T47D (cell line): ENCODE measurements around the gene CTNNA2.
"Not testable (repeated sequence)": the region's sequence is repeated elsewhere in the genome, so short reads cannot be mapped to it uniquely, and the experiment has no call there.

Experiments used
- DNase-seq, 2 experiments: peaks; one replicate each; pipeline versions ENCODE4 v3.0.0 to v3.0.0-alpha.2; 2011 to 2012; ENCODE audit warnings: low read depth in 1 of 2, low spot score in 1 of 2
- JUND ChIP-seq: IDR thresholded peaks from 2 replicates; pipeline ENCODE4 v1.6.1; 2012; ENCODE audit warnings: low read depth
- in situ Hi-C: cut with HindIII; loops from 2 replicates; pipeline ENCODE4 v1.10.0; 2016; ENCODE audit warnings: low sequenced_read_pairs, low pct_unique_long_range_greater_than_20kb

The CTNNA2 gene

GRCh38 chr2:80007777-80008503 lies 495.1 kb downstream of the CTNNA2 start:
- no peak for TF ChIP-seq JUND
- no peak for DNase-seq

DNA sequence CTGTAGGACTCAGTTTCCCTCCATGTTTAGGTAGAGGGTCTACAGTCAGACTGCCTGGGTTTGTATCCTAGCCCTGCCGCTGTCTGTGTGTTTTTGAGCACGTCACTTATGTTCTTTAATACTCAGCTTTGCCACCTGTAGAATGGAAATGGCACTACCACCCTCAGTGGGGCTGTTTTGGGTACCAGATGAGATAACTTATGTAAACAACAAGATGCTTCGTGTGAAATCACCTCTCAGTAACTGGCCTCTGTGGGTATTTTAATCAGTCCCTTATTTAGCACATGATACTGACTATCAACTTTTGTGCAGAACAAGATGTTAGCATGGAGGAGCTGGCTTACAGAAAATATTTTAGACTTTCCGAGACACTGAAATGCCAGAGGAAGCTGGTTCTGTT lies 495.7 kb downstream of the CTNNA2 start:
- no peak for TF ChIP-seq JUND
- in situ Hi-C loops: no loop called here
- no peak for DNase-seq

More at GRCh38 chr2:80007777-80008503, 495.1 kb downstream of the CTNNA2 start:
- in situ Hi-C loops: no loop called here

DNA sequence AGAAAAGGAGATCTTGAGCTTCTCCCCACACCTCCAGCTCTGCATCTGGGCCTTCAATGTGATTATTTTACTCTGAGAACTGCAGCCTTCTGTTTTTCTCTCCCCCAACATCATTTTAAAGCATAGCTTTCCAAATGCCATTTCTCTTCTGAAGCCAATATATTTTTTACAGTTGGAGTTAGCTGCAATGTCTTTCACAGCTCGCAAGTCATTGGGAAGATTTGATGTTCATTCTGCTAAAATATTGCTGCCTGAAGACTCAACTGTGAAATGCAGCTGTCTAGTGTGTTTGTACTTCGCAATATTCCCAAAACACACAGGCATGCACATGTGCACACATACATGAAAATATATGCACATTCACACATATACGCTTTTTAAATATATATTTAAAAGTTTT lies 496.4 kb downstream of the CTNNA2 start:
- in situ Hi-C loops: no loop called here
- DNase-seq: no peak
- TF ChIP-seq JUND: no peak

DNA sequence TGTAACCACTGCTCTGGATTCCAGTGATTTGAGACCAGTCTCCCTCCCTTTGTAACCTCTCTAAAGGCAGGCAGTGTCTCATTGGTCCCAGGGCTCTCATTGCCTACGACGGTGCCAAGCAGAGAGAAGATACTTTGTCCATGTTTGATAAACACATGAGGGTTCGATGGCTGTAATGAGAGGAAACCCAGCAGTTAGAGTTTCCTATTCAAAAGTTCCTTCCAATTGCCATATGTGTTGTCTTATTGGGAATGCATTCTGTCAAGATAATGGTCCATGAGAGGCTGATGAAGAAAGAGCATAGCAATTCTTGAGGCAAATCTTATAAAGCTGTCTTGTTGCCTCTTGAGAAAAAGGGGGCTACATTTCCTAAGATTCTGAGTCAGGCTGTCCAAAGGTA lies 499.2 kb downstream of the CTNNA2 start:
- in situ Hi-C loops: no loop called here
- no peak for TF ChIP-seq JUND
- DNase-seq: no peak

DNA sequence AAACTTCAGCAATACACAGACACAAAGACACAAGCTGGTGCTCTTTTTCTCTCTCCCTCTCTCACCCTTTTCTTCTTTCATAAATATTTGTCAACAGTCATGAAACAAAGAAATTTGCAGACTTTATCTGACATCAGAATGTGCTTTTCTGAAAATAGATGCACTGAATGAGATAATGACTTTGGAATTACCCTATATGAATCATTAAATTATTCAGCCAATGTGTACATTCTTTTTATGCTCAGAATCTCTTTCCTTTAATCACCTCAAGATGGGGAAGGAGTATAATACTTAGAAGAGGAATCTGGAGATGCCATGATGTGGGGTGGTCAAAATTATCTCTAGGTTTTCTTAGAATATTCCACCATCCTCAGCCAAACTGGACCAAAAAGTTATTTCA lies 501.8 kb downstream of the CTNNA2 start:
- in situ Hi-C loops: no loop called here
- TF ChIP-seq JUND: no peak
- no peak for DNase-seq

- DNase-seq: no peak
- in situ Hi-C loops: no loop called here
- TF ChIP-seq JUND: no peak
Observed at GRCh38 chr2:80016171-80016570, 503.3 kb downstream of the CTNNA2 start.

GRCh38 chr2:80019571-80020460 lies 507.0 kb downstream of the CTNNA2 start:
- no peak for TF ChIP-seq JUND
- in situ Hi-C loops: no loop called here
- no peak for DNase-seq

DNA sequence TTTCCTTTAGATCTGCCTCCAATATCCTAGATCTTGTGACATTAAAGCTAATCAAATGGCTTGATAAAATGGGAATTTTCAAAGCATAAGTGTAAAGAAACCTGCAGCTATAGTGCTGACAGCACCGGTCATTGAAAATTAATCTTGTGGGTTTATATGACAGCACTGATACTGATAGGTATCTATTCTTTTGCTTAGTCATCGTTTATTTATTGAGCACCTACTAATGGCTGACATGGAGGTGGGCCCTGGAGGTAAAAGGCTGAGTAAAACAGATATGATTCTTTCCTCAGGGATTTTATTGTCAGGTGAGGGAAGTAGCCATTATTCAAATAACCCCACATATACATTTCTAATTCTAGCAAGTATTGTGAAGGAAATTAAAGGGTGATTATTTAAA lies 509.2 kb downstream of the CTNNA2 start:
- in situ Hi-C loops: no loop called here
- no peak for TF ChIP-seq JUND
- no peak for DNase-seq

GRCh38 chr2:80026040-80026729 lies 513.3 kb downstream of the CTNNA2 start:
- in situ Hi-C loops: no loop called here
- DNase-seq: no peak
- no peak for TF ChIP-seq JUND

- in situ Hi-C loops: no loop called here
- no peak for DNase-seq
- no peak for TF ChIP-seq JUND
Observed at GRCh38 chr2:80028051-80028450, 515.2 kb downstream of the CTNNA2 start.

GRCh38 chr2:80028584-80028983 lies 515.7 kb downstream of the CTNNA2 start:
- in situ Hi-C loops: no loop called here
- TF ChIP-seq JUND: no peak
- DNase-seq: no peak

GRCh38 chr2:80030135-80030534 lies 517.3 kb downstream of the CTNNA2 start:
- no peak for TF ChIP-seq JUND
- in situ Hi-C loops: no loop called here

GRCh38 chr2:80032684-80033083 lies 519.8 kb downstream of the CTNNA2 start:
- in situ Hi-C loops, DNase-seq: not testable (repeated sequence)

More at GRCh38 chr2:80030135-80030534, 517.3 kb downstream of the CTNNA2 start:
- no peak for DNase-seq
